Tibial artery (tissue), 4 donors: ENCODE results near the gene SMIM20.

Experiments used
- DNase-seq, 2 donors: peaks; one replicate each; pipeline ENCODE4 v3.0.0-alpha.2; 2019
- H3K27ac ChIP-seq, 2 donors: fragments of 200-600 bp; sonication (generic) in 1 of 2; 1 replicate in 1 of 2; 2 replicates in 1 of 2; pipeline ENCODE4 v1.5.1; 2018 to 2019; ENCODE audit warnings: mild to moderate bottlenecking in 1 of 2
- H3K27me3 ChIP-seq, 2 donors: fragments of 200-600 bp; sonication (generic) in 1 of 2; one replicate each; pipeline versions ENCODE4 v1.5.1 to v1.6.0; 2016 to 2019
- H3K36me3 ChIP-seq, 3 donors: fragments of 200-600 bp; sonication (generic) in 2 of 3; one replicate each; pipeline ENCODE4 v1.5.1; 2016 to 2019; ENCODE audit warnings: mild to moderate bottlenecking in 2 of 3
- H3K4me1 ChIP-seq, 4 donors: fragments of 200-600 bp; sonication (generic) in 2 of 4; 1 replicate in 3 of 4; 2 replicates in 1 of 4; pipeline ENCODE4 v1.5.1; 2016 to 2019
- H3K4me3 ChIP-seq, 2 donors: fragments of 200-600 bp; sonication (generic) in 1 of 2; 1 replicate in 1 of 2; 2 replicates in 1 of 2; pipeline ENCODE4 v1.5.1; 2018 to 2019; ENCODE audit warnings: mild to moderate bottlenecking in 2 of 2
- H3K9me3 ChIP-seq, 3 donors: fragments of 200-600 bp; sonication (generic) in 1 of 3; one replicate each; pipeline ENCODE4 v1.5.1; 2016 to 2019
- CTCF ChIP-seq, 2 experiments: fragments of 200-600 bp in 1 of 2; fragments of 450-650 bp in 1 of 2; IDR thresholded peaks; one replicate each; pipeline ENCODE4 v1.5.1; 2017 to 2019; ENCODE audit warnings: antibody characterized with exemption in 2 of 2, mild to moderate bottlenecking in 1 of 2, moderate library complexity in 1 of 2
- intact Hi-C: fragments of 100-400 bp; cut with DNase I; formaldehyde crosslinking; loops from one replicate; pipeline ENCODE4 v1.15.0; 2023; ENCODE audit warnings: low total_unique reads

SMIM20 gene

GRCh38 chr4:25892796-25893195, 21.2 kb upstream of the SMIM20 start:
- Histone ChIP-seq H3K4me3 (no peak overlapping the region), H3K27me3 (no peaks in the 10 kb centered on the region), H3K27ac (no peak overlapping the region), H3K36me3 (no peaks in the 10 kb centered on the region), H3K4me1 (no peaks in the 10 kb centered on the region), H3K9me3 (no peaks in the 10 kb centered on the region)
- TF ChIP-seq CTCF (IDR thresholded peaks at IDR 0.05), result no peak
- intact Hi-C loops, result no loop called here
- no peak for DNase-seq

- intact Hi-C loops, result no loop called here
- no peaks in the 10 kb centered on the region for H3K9me3 ChIP-seq
- H3K27me3 ChIP-seq, result no peaks in the 10 kb centered on the region
- no peak overlapping the region for H3K27ac ChIP-seq
- DNase-seq, result no peak
- H3K4me1 ChIP-seq, result no peaks in the 10 kb centered on the region
- no peak overlapping the region for H3K4me3 ChIP-seq
- H3K36me3 ChIP-seq, result no peaks in the 10 kb centered on the region
- no peak for TF ChIP-seq CTCF (IDR thresholded peaks at IDR 0.05)
These were observed 17.1 kb upstream of the SMIM20 start for GRCh38 chr4:25896776-25897539.

GRCh38 chr4:25900310-25900709, 13.7 kb upstream of the SMIM20 start:
- DNase-seq, result no peak
- Histone ChIP-seq H3K9me3 (no peaks in the 10 kb centered on the region), H3K27me3 (no peaks in the 10 kb centered on the region), H3K4me1 (no peaks in the 10 kb centered on the region), H3K36me3 (no peaks in the 10 kb centered on the region), H3K4me3 (no peak overlapping the region), H3K27ac (no peak overlapping the region)
- TF ChIP-seq CTCF (IDR thresholded peaks at IDR 0.05), result no peak
- intact Hi-C loops, result no loop called here

GRCh38 chr4:25901030-25901430, 13.0 kb upstream of the SMIM20 start:
- Histone ChIP-seq H3K36me3 (no peaks in the 10 kb centered on the region), H3K9me3 (no peaks in the 10 kb centered on the region), H3K27me3 (no peaks in the 10 kb centered on the region), H3K27ac (no peak overlapping the region), H3K4me3 (no peak overlapping the region), H3K4me1 (no peaks in the 10 kb centered on the region)
- DNase-seq, result no peak
- no peak for TF ChIP-seq CTCF (IDR thresholded peaks at IDR 0.05)
- intact Hi-C loops, result no loop called here

GRCh38 chr4:25903900-25904747, 9.9 kb upstream of the SMIM20 start:
- Histone ChIP-seq H3K4me1 (no peaks in the 10 kb centered on the region), H3K36me3 (no peaks in the 10 kb centered on the region), H3K27ac (no peak overlapping the region), H3K4me3 (no peak overlapping the region), H3K9me3 (no peaks in the 10 kb centered on the region), H3K27me3 (peaks cover 0 to 5% of the 10 kb centered on the region in 2 donors)
- no peak for DNase-seq
- TF ChIP-seq CTCF (IDR thresholded peaks at IDR 0.05), result no peak
- intact Hi-C loops, result no loop called here
